HG03196 (cell line): ENCODE results near the gene EWSR1.
"Not testable (repeated sequence)": the region's sequence is repeated elsewhere in the genome, so short reads cannot be mapped to it uniquely, and the experiment has no call there.

Source experiments
- ATAC-seq: cut with Tn5 transposase; IDR thresholded peaks from one replicate; pipeline ENCODE4 v1.9.1; 2021; ENCODE audit not compliant: unreplicated experiment

The EWSR1 gene

DNA sequence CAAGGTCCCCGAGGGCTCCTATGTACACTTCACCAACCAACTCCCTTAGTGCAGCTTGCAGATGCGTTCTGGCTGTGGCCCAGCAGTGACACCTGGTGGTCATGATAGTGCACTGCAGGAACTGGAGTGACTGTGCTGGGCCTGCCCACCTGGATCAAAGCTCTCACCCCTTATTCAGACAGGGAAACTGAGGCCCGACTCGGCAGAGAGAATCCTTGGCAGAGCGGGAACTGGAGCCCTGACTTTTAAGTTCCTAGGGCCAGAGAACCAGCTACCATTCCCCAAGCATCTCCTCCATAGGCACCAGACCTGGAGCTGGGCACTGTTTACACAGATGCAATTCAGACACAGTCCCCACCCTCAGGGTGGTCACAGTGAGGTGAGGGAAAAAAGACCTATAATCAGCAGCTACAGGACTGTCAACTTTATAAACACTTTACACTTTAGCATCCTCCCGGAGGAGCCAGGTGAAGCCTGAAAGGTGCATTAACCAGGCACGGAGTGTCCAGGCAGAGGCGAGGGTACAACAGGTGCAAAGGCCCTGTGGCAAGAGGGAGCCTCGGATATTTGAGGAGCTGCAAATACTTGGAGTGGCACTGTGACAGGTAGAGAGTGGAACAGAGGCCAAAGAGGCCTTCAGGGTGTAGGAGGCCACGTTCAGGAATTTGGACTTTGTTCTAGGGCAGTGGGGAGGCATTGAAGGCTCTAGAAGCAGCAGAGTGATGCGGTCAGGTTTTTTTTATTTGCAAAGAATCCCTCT lies 22.3 kb upstream of the EWSR1 start:
- ATAC-seq, result no peak

DNA sequence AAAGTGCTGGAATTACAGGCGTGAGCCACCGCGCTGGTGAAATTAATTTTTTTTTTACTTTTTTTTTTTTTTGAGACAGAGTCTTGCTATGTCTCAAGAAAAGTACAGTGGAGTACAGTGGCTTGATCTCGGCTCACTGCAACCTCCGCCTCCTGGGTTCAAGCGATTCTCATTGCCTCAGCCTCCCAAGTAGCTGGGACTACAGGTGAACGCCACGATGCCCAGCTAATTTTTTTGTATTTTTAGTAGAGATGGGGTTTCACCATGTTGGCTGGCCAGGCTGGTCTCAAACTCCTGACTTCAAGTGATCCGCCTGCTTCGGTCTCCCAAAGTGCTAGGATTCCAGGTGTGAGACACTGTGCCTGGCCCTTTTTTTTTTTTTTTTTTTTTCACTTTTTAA lies 20.2 kb upstream of the EWSR1 start:
- not testable (repeated sequence) for ATAC-seq

DNA sequence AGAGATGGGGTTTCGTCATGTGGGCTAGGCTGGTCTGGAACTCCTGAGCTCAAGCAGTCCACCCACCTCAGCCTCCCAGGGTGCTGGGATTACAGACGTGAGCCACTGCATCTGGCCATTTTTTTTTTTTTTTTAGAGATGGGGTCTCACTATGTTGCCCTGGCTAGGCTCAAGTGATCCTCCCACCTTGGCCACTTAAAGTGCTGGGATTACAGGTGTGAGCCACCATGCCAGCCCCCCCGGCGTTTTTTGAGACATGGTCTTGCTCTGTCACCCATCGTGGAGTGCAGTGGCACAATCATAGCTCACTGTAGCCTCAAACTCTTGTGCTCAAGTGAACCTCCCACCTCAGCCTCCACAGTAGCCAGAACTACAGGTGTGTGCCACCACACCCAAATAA lies 16.8 kb upstream of the EWSR1 start:
- ATAC-seq, result no peak

DNA sequence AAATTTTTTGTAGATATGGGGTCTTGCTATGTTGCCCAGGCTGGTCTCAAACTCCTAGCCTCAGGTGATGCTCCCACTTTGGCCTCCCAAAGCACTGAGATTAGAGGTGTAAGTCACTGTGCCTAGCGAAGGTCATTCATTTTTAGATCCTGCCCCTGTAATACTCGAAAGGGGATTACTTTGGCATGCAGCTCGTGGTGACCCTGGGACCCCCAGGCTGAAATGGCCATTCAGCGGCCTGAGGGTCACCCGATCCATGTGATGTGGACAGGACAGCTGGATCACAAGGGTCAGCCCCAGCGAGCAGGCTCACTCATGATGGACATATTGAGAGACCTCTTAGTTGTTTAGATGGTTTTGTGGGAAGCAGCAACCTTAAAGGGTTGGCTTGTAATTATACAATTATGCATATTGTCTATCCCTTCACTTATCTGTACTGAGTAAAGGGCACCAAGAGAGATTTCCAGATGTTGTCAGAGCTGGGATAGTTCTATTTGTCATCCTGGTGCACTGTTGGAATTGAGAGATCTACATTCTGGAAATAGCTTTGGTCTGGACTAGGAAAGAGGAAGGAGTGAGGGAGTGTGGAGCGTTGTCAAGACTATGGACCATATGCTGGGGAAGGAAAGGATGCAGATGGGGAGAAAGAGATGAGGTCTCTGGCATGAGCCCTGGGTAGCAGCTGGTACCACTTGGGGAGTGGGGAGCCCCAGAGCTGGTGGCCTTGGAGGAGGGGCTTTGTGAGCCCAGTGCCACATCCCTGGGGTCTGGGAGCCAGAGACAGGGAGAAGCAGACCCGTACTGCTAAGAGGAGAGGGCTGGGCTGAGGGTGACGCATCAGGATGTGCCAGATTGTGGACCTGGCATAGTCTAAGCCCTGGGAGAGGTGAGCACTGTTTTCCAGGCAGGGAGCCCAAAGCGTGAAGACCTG lies 15.8 kb upstream of the EWSR1 start:
- ATAC-seq, result no peak

DNA sequence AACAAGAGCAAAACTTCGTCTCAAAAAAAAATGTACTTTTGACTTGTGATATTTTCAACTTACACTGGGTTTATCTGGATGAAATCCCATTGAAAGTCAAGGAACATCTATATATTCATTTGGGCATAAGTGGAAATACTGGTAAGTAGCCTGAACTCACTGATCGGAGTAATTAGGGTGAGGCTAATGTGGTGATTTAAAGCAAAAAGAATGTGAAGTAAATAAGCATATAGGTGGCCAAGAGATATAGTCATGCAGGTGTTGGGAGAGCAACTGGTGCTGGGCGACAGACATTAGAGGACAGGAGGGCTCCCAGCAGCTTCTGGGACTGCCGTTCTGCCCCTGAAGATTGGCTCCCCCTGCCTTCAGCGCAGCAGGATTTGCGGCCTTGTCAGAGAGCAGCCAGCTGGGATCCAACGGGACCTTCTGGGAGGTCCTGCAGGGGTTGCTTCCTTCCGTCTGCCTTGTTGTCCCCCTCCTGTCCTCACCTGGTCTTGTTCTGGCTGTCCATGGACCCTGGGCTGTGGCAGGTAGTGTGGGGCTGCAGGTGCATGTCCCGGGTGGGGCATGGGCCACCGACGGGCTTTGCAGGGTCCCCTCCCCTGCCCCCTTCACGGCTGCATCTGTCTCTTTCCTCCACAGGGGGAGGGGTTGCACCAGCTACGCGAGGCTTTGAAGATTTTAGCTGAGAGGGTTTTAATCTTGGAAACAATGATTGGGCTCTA lies 14.3 kb upstream of the EWSR1 start:
- ATAC-seq, result no peak

DNA sequence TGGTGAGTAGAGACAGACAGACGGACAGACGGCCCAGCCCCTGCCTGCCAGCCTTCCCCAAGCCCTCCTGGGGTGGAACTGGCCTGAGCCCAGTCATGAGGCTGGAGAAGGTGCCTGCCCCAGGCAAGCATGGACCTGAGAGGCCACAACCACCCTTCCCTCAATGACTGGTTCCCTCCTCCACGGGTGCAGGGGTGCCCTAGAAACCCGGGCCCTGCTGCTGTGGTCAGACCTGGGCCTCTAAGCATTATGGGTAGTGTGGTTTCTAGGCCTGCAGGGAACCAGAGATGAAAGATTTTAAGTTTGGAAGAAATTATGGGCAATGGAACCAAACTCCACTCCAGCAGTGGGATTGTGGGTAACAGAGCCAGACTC lies 13.8 kb upstream of the EWSR1 start:
- ATAC-seq, result no peak

DNA sequence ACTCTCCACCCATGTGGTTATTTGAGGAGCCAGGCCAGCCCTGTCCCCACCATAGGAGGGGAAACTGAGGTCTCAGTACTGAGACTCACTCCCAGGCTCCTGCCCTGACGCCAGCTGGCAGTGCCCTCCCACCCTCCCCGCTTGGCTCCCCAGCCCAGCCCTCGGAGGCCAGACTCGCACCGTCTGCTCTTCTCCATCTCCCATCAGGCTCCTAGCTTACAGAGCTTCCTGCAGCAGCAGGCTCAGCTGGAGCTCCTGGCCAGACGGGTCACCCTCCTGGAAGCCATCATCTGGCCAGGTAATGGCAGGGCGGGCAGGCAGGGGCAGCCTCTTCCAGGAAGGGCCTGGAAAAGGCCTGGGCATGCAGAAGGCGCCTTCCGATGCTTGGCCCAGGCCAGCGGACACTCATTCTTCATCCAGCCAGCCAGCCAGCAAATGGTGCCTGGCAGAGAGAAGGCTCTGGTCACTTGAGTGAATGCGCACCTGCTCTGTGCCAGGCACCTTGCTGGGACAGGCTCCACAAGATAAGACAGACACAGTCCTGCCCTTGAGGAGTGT lies 12.9 kb upstream of the EWSR1 start:
- no peak for ATAC-seq

DNA sequence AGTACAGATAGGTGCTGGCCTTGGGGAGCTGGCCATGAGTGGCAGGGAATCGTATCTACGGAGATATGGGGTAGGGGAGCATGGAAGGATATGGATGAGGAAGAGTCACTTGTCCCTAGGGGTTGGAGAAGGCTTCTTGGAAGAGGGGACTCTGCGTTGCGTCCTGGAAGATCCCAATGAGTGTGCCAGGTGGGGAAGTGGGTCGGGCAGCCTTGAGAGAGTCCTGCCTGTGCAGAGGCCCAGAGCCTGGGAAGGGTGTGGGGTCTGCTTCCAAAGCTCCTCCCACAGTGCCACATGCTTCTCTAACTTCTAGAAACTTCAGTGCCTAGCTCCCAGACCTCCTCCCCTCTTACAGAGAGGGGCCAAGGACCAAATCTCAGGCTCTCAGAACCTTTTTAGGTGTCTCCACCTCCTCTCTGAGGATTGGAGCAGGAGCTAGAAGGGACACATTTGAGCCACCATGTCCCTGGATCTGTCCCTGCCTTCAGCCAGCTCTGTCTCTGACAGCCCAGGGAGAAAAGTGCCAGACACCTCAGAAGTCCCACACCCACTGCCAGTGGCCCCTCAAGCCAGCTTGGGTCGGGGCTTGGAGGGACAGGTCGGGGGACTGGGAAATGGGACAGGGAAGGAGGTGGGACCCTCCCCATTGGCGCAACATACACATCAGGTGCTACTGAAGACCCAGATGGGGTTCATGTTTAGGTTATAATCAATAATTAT lies 11.3 kb upstream of the EWSR1 start:
- ATAC-seq, result no peak

DNA sequence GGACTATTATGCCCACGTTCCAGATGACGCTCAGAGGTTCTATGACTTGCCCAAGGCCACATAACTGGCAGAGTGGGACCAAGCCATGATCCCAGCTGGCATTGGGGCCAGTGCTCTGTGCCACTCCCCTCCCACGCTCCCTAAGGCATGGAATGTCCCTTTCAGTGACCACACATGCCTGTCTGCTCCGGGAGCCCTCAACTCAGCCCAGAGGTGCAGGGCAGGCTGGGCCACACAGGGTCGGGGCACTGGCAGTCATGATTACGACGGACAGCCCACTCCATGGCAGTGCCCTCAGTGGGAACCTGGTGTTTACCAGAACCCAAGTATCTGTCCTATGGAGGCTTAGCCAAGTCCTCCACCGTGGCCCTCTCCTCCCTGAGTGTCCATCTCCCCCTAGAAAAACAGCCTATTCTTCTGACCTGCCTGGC lies 10.3 kb upstream of the EWSR1 start:
- ATAC-seq, result no peak

DNA sequence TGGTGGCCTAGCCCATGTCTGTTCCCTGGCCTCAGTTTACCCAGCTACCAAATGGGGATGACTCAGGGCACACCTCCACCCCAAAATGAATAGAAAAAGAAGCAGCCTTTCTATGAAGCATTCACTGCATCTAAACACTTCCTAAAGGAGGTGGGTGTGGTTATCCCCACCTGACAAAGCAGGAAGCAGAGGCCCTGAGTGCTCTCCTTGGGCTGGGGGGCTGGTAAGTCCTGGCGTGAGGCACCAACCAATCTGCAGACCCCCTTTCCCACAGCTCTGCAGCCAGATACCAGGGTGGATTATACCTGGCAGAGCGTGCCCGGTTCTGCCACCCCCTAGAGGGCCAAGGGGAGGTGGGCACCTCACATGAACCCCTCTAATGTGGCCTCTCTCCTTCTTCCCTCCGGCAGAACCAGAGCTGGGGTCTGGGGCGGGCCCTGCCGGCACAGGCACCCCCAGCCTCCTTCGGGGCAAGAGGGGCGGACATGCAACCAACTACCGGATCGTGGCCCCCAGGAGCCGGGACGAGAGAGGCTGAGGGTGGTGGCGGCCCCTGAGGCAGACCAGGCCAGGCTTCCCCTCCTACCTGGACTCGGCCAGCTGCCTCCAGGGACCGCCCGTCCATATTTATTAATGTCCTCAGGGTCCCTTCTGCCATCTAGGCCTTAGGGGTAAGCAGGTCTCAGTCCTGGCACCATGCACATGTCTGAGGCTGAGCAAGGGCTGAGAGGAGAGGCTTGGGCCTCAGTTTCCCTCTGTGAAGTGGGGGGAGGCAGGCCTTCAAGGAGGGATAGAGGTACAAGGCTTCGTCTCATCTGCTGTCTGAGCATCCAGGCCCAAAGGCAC lies 9.4 kb upstream of the EWSR1 start:
- ATAC-seq, result no peak

DNA sequence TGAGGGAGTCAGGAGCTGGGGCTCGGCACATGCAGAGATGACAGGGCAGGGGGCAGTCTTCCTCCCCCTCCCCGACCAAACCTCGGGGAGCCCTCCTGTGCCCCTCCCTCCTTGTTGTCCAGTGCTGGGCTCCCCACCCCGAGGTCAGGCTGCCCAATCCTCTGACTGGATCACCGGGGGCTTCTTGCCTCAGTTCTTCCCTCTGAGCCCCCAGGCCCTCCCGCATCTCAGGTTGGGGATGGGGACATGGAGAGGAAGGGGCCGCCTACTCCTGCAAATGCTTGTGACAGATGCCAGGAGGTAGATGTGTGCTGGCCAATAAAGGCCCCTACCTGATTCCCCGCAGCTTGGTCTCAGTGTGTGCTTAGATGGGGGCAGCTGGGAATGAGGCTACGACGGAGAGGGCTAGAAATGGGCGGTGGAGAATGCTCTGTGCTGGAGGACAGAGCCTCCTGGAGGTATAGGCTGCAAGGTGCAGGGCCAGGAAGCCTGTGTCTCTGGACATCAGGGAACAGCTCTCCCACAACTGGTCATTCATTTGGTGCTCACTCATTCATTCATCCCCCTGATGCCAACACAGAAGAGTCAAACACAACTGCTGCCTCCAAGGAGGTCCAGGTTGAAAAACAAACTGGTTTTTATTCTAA lies 8.7 kb upstream of the EWSR1 start:
- no peak for ATAC-seq

DNA sequence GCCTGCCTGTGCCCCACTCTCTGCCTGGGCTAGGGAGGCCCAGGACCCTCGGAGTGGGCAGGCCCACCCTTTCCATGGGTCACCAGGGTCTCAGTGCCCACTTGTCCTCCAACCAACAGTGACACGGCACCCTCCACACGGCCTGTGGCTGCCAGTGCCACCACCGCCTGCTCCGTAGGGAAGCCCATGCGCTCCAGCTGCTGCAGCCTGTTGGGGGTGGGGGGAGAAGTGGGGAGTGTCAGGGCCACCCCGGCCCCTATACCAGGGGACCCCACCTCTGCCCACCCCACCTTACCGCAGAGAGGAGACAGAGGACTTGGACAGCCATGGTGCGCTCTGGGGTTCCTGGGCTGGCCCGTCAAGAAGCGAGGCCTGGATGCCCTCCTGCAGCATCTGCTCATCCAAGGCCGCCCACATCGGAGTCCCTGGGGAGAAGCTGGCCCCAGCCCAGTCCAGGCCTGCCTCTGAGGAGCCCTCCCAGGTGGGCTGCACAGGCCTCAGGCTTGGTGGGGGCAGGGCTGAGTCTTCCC lies 8.0 kb upstream of the EWSR1 start:
- ATAC-seq, result no peak

DNA sequence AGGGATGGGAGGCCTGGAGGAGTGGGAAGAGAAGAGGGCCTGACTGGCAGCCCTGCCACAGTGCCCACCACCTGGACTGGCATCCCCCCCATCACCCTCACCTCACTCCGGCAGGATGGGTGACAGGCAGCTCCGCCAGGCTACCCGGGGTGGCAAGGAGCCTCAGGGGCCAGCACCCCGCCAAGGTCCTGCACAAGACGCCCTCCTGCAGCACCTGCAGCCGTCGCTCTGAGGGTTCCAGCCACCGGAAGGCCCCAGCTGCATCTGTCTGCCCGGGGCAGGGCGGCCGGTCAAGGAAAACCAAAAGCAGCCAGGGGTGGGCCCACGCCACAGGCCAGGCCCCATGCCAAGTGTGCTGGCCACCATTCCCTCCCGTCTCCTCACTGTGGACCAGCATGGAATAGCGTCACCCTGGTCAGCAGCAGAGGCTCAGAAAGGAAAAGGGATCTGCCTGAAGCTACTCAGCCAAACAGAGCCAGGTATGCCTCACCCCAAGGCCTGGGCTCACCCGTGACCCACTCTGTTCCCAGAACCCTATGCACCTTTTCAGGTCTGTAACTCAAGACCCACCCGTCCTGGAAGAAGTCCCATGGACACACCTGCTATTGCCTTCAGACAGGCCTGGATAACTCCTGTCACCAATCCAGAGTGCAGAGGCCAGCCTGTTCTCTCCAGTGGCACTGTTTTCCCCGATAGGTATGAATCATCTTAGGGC lies 7.3 kb upstream of the EWSR1 start:
- no peak for ATAC-seq

DNA sequence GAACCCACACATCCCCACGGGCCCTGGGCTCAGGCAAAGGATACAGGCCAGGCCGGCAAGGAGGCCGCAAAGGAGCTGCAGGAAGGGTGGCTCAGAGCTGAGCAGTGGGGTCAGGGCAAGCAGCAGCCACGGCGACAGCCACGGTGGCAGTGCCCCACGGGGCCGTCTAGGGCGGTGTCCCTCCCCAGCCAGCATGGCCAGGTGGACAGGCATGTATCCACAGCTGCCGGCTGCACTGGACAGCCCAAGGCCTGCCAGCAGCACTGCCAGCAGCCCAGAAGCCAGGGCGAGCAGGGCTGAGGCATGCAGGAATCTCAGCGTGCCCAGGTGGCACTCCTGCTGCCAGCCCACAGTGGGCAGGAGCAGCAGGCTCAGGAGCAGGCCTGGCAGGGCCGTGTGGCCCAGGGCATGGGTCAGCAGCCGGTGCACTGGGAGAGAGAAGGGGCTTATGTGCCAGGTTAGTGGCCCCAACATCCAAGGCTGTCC lies 4.2 kb upstream of the EWSR1 start:
- no peak for ATAC-seq

DNA sequence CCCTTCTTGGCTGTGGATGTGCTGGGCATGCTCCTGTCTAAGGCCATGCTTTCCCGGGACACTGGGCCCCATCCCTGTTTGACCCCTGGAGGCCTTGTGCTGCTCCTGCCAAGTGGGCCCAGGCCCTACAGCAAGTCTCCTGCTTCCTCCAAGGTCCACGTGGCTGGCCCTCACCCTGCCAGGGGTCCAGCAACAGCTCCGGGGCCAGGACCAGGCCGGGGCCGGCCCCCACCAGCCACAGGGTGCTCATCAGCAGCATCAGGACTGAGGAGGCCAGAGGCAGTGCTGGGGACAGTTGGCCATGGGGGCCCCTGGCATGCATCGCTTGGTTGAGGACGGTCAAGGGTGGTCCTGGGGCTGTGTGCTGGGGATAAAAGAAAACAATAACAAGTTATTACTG lies 2.8 kb upstream of the EWSR1 start:
- ATAC-seq, result no peak

DNA sequence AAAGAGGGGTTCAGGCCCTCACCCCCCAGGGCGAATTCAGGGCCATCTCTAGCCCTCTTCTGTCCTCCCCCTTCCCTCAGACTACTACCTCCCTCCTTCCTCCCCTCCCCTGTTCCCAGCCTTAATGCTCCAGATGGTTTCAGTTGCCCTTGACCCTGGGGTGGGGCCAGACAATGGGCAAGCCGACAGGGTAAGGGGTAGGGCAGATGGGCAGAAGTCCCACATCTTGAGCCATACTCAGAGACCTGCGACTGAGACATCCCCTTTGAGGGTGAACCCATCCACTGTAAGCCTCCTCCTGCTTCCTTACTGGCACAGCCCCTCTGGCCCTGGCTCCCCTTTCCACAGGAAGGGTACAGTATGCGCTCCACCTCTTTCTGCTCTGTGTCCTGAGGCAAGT lies 2.1 kb upstream of the EWSR1 start:
- no peak for ATAC-seq

DNA sequence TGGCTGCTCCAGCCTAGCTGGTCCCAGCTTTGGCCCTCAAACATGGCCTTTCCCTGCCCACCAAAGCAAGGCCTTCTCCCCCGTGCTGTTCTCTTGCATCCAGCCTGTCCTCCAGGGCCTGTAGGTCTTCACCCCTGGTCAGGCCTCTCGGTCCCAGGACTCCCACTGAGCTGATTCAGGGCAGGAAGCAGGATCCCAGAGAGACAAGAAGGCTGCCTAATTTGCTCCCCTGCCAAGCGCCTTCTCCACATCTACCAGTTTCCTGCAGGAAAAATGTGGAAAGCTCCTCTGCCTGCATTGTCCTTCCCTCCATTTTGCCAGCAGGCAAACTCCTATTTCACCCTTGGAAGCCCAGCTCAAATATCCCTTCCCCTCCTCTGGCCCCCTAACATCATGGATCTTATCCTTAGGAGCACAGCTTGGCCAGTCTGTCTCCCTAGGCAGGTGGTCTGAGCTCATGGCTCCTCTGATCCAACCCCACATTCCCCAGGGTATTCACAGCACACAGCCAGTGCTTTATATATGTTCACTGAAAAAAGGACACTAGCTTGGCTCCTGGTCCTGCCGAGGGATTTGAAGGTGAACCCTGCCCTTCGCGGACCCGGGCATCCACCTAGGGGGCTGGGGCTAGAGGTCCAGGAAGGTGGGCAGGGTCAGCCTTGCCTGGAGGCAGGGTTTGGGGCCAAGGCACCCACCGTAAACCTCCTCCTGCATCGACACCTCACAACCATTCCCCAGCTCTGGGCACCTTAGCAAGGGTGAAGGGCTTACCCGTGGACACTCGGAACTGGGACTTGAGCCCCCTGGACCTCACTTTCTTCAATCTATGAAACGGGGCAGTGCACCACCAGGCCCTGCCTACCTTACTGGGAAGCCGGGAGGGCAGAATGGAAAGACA lies 1.3 kb upstream of the EWSR1 start:
- no peak for ATAC-seq
